Mesodermal cell (in vitro differentiated cells): ENCODE results near the gene CABS1. TPM values are rescaled to one million over a fixed set of nuclear protein-coding genes. Genes with fewer than 3 reads are reported as not detected.

Experiments
- H3K27ac ChIP-seq: 2 replicates; pipeline ENCODE4 v1.7.0; 2013; ENCODE audit warnings: mild to moderate bottlenecking, low read depth, low read length, moderate library complexity; ENCODE audit not compliant: severe bottlenecking
- H3K36me3 ChIP-seq: 2 replicates; pipeline ENCODE4 v1.7.1; 2013; ENCODE audit warnings: mild to moderate bottlenecking, low read length, moderate library complexity; ENCODE audit not compliant: control insufficient read depth, insufficient read depth
- H3K4me1 ChIP-seq: one replicate; pipeline ENCODE4 v1.7.1; 2013; ENCODE audit warnings: mild to moderate bottlenecking, low read length; ENCODE audit not compliant: insufficient read depth, control insufficient read depth, poor library complexity, severe bottlenecking
- H3K4me3 ChIP-seq: 2 replicates; pipeline ENCODE4 v1.7.0; 2013; ENCODE audit warnings: low read length, control low read depth, mild to moderate bottlenecking; ENCODE audit not compliant: insufficient read depth, poor library complexity, severe bottlenecking; ENCODE audit errors: extremely low read depth
- H3K9me3 ChIP-seq: 2 replicates; pipeline ENCODE4 v1.7.1; 2013; ENCODE audit warnings: mild to moderate bottlenecking, low read length, moderate library complexity; ENCODE audit not compliant: control insufficient read depth
- WGBS, 2 experiments: methylation state at CpG; one replicate each; pipeline ENCODE4 v1.1.5; 2013; ENCODE audit warnings: missing lambda C conversion rate in 2 of 2; ENCODE audit not compliant: insufficient coverage in 2 of 2; 5-methylcytosine and 5-hydroxymethylcytosine counted together
- polyA plus RNA-seq, 2 experiments: library from polyadenylated mRNA; stranded (reverse); fragments of 50-300 nt; gene quantifications; one replicate each; pipeline ENCODE4 v1.2.3, GENCODE V29; 2013

CABS1 gene
- polyA plus RNA-seq (2013, experiment 1 of 2), result not detected
- polyA plus RNA-seq (2013, experiment 2 of 2), result not detected

- Histone ChIP-seq H3K4me1 (no peaks in the 10 kb centered on the region), H3K27ac (no peak within 1 kb of the TSS), H3K9me3 (no peaks in the 10 kb centered on the region), H3K4me3 (no peak within 1 kb of the TSS), H3K36me3 (no peaks in the 10 kb centered on the region)
- WGBS, 2 experiments, result 96 to 100% methylated on average over 3 of the region's 3 CpGs
Observed at GRCh38 chr4:70334681-70335080, at the start of gene CABS1. Gene CABS1 (plus strand): TSS chr4:70334981. CDS start chr4:70335040, 59 bp downstream.

- WGBS, 2 experiments, result 86% methylated on average over 1 of the region's 1 CpG; no CpG with 5 or more reads in 1 of the 2 experiments
- no peak overlapping the region for H3K27ac ChIP-seq
- H3K4me3 ChIP-seq, result no peak overlapping the region
- no peaks in the 10 kb centered on the region for H3K9me3 ChIP-seq
- H3K4me1 ChIP-seq, result no peaks in the 10 kb centered on the region
- no peaks in the 10 kb centered on the region for H3K36me3 ChIP-seq
Observed at GRCh38 chr4:70288651-70289050, 46.1 kb upstream of the CABS1 start.

- Histone ChIP-seq H3K4me3 (no peak overlapping the region), H3K27ac (no peak overlapping the region), H3K4me1 (no peaks in the 10 kb centered on the region), H3K9me3 (no peaks in the 10 kb centered on the region), H3K36me3 (no peaks in the 10 kb centered on the region)
- WGBS, 2 experiments, result 57 to 100% methylated on average over 1 of the region's 2 CpGs
Observed at GRCh38 chr4:70291341-70291740, 43.4 kb upstream of the CABS1 start.

- H3K4me1 ChIP-seq, result no peaks in the 10 kb centered on the region
- no peak overlapping the region for H3K4me3 ChIP-seq
- no peaks in the 10 kb centered on the region for H3K36me3 ChIP-seq
- no peaks in the 10 kb centered on the region for H3K9me3 ChIP-seq
- H3K27ac ChIP-seq, result no peak overlapping the region
Observed at GRCh38 chr4:70297576-70297975, 37.2 kb upstream of the CABS1 start.

- 80% methylated on average over 1 of the region's 1 CpG; no CpG with 5 or more reads in 1 of the 2 experiments for WGBS, 2 experiments
- Histone ChIP-seq H3K27ac (no peak overlapping the region), H3K36me3 (no peaks in the 10 kb centered on the region), H3K9me3 (no peaks in the 10 kb centered on the region), H3K4me3 (no peak overlapping the region), H3K4me1 (no peaks in the 10 kb centered on the region)
Observed at GRCh38 chr4:70298051-70298450, 36.7 kb upstream of the CABS1 start.

- Histone ChIP-seq H3K4me1 (no peaks in the 10 kb centered on the region), H3K9me3 (no peaks in the 10 kb centered on the region), H3K36me3 (no peaks in the 10 kb centered on the region), H3K4me3 (no peak overlapping the region), H3K27ac (no peak overlapping the region)
- WGBS, 2 experiments, result 84 to 88% methylated on average over 2 of the region's 2 CpGs
Observed at GRCh38 chr4:70299643-70300042, 35.1 kb upstream of the CABS1 start.

GRCh38 chr4:70300215-70300614 lies 34.6 kb upstream of the CABS1 start:
- no peaks in the 10 kb centered on the region for H3K36me3 ChIP-seq
- no peaks in the 10 kb centered on the region for H3K9me3 ChIP-seq
- WGBS, 2 experiments, result 79 to 87% methylated on average over 4 of the region's 4 CpGs
- H3K4me3 ChIP-seq, result no peak overlapping the region
- H3K27ac ChIP-seq, result no peak overlapping the region
- no peaks in the 10 kb centered on the region for H3K4me1 ChIP-seq

GRCh38 chr4:70303090-70303489 lies 31.7 kb upstream of the CABS1 start:
- WGBS, 2 experiments, result no CpG with 5 or more reads among the region's 1 CpG
- no peak overlapping the region for H3K4me3 ChIP-seq
- H3K27ac ChIP-seq, result no peak overlapping the region
- H3K36me3 ChIP-seq, result no peaks in the 10 kb centered on the region
- no peaks in the 10 kb centered on the region for H3K9me3 ChIP-seq
- no peaks in the 10 kb centered on the region for H3K4me1 ChIP-seq

GRCh38 chr4:70305601-70306000 lies 29.2 kb upstream of the CABS1 start:
- Histone ChIP-seq H3K4me1 (no peaks in the 10 kb centered on the region), H3K4me3 (no peak overlapping the region), H3K9me3 (no peaks in the 10 kb centered on the region), H3K36me3 (no peaks in the 10 kb centered on the region), H3K27ac (no peak overlapping the region)
- WGBS, 2 experiments, result 68 to 76% methylated on average over 3 to 4 of the region's 4 CpGs

GRCh38 chr4:70306076-70306475 lies 28.7 kb upstream of the CABS1 start:
- no peak overlapping the region for H3K4me3 ChIP-seq
- WGBS, 2 experiments, result no CpG with 5 or more reads among the region's 2 CpGs
- no peaks in the 10 kb centered on the region for H3K36me3 ChIP-seq
- H3K27ac ChIP-seq, result no peak overlapping the region
- no peaks in the 10 kb centered on the region for H3K4me1 ChIP-seq
- H3K9me3 ChIP-seq, result no peaks in the 10 kb centered on the region

- no peak overlapping the region for H3K4me3 ChIP-seq
- H3K9me3 ChIP-seq, result no peaks in the 10 kb centered on the region
- no peaks in the 10 kb centered on the region for H3K36me3 ChIP-seq
- H3K27ac ChIP-seq, result no peak overlapping the region
- no peaks in the 10 kb centered on the region for H3K4me1 ChIP-seq
Observed at GRCh38 chr4:70313736-70314135, 21.0 kb upstream of the CABS1 start.
